ENCODE results near the gene PRAME.
"Not testable (repeated sequence)": the region's sequence is repeated elsewhere in the genome, so short reads cannot be mapped to it uniquely, and the experiment has no call there.

PRAME gene

GRCh38 chr22:22548317-22548716 lies 10.7 kb downstream of the PRAME start:
- DNase-seq = no peak

- no peak for DNase-seq
These were observed 11.3 kb downstream of the PRAME start for GRCh38 chr22:22547692-22548300.

GRCh38 chr22:22547226-22547625 lies 11.8 kb downstream of the PRAME start:
- no peak for DNase-seq

GRCh38 chr22:22546490-22546889 lies 12.6 kb downstream of the PRAME start:
- DNase-seq = no peak

- no peak for DNase-seq
These were observed 14.0 kb downstream of the PRAME start for GRCh38 chr22:22545084-22545483.

- no peak for DNase-seq
These were observed 20.7 kb downstream of the PRAME start for GRCh38 chr22:22538226-22538989.

GRCh38 chr22:22536916-22537315 lies 22.1 kb downstream of the PRAME start:
- DNase-seq = no peak

- DNase-seq = no peak
These were observed 22.6 kb downstream of the PRAME start for GRCh38 chr22:22536515-22536914.

- no peak for DNase-seq
These were observed 23.4 kb downstream of the PRAME start for GRCh38 chr22:22535662-22536061.

- no peak for DNase-seq
These were observed 24.3 kb downstream of the PRAME start for GRCh38 chr22:22534604-22535415.

GRCh38 chr22:22533863-22534262 lies 25.2 kb downstream of the PRAME start:
- DNase-seq = no peak

- no peak for DNase-seq
These were observed 25.6 kb downstream of the PRAME start for GRCh38 chr22:22533417-22533816.

- not testable (repeated sequence) for DNase-seq
These were observed 26.5 kb downstream of the PRAME start for GRCh38 chr22:22532547-22533071.

GRCh38 chr22:22531770-22532546 lies 27.1 kb downstream of the PRAME start:
- no peak for DNase-seq

GRCh38 chr22:22528780-22529179 lies 30.3 kb downstream of the PRAME start:
- DNase-seq = no peak

- no peak for DNase-seq
These were observed 31.8 kb downstream of the PRAME start for GRCh38 chr22:22527312-22527711.

- no peak for DNase-seq
These were observed 32.7 kb downstream of the PRAME start for GRCh38 chr22:22526125-22526912.

GRCh38 chr22:22523494-22523893 lies 35.6 kb downstream of the PRAME start:
- no peak for DNase-seq

GRCh38 chr22:22521631-22522030 lies 37.4 kb downstream of the PRAME start:
- no peak for DNase-seq

GRCh38 chr22:22520667-22521602 lies 38.1 kb downstream of the PRAME start:
- DNase-seq = no peak
